H1 (cell line): ENCODE data around the gene PRKCA. TPM values are rescaled to one million over a fixed set of nuclear protein-coding genes. Genes with fewer than 3 reads are reported as not detected.

Source experiments
- CTCF ChIA-PET: fragments of 300-600 bp; sonication (Branson Sonifier 250); formaldehyde crosslinking; loops from one replicate; lab custom pipeline; 2021; ENCODE audit not compliant: partially characterized antibody; lab: Charles Lee
- POLR2A ChIA-PET: fragments of 300-600 bp; sonication (Branson Sonifier 250); formaldehyde crosslinking; loops from one replicate; lab custom pipeline; 2021; ENCODE audit warnings: inconsistent platforms; ENCODE audit not compliant: partially characterized antibody; lab: Charles Lee
- DNase-seq, 2 experiments: peaks; one replicate each; pipeline versions ENCODE4 v3.0.0 to v3.0.0-alpha.2; 2010 to 2022; ENCODE audit warnings: low spot score in 2 of 2, low read depth in 1 of 2, mixed read lengths in 1 of 2
- FAIRE-seq: peaks from 2 replicates; lab custom pipeline; 2011; peaks lifted over from hg19 to GRCh38; lab: Jason Lieb, UNC
- H2AFZ ChIP-seq: 2 replicates; pipeline ENCODE4 v1.8.1; 2012; ENCODE audit warnings: low read length, inconsistent platforms
- H2AK5ac ChIP-seq: 2 replicates; pipeline ENCODE4 v1.6.1; 2013; ENCODE audit warnings: low read depth, low read length
- H2BK120ac ChIP-seq: replicated peaks from 2 replicates; pipeline ENCODE3; 2013; ENCODE audit warnings: low read depth, low read length, inconsistent platforms
- H2BK12ac ChIP-seq: 2 replicates; pipeline ENCODE4 v1.6.1; 2013; ENCODE audit warnings: low read depth, low read length
- H2BK15ac ChIP-seq: 2 replicates; pipeline ENCODE4 v1.6.1; 2013; ENCODE audit warnings: low read length
- H2BK20ac ChIP-seq: 2 replicates; pipeline ENCODE4 v1.6.1; 2013; ENCODE audit warnings: low read length
- H2BK5ac ChIP-seq: 2 replicates; pipeline ENCODE4 v1.6.1; 2013; ENCODE audit warnings: low read depth, low read length
- H3K14ac ChIP-seq: 2 replicates; pipeline ENCODE4 v1.6.1; 2013; ENCODE audit warnings: inconsistent platforms; ENCODE audit not compliant: insufficient read length
- H3K18ac ChIP-seq: 2 replicates; pipeline ENCODE4 v1.6.1; 2013; ENCODE audit warnings: low read length; ENCODE audit errors: extremely low read depth
- H3K23ac ChIP-seq: 2 replicates; pipeline ENCODE4 v1.6.1; 2013; ENCODE audit warnings: inconsistent platforms; ENCODE audit not compliant: insufficient read length
- H3K23me2 ChIP-seq: 2 replicates; pipeline ENCODE4 v1.6.1; 2013; ENCODE audit warnings: low read depth, low read length
- H3K27ac ChIP-seq: 2 replicates; pipeline ENCODE4 v1.6.1; 2011; ENCODE audit warnings: low read depth, low read length, inconsistent platforms
- H3K27me3 ChIP-seq, 4 experiments: replicated peaks in 1 of 4; 1 replicate in 1 of 4; 2 replicates in 3 of 4; pipeline versions ENCODE4 v1.6.1 to v1.8.1; 2011 to 2013; ENCODE audit warnings: low read length in 3 of 4, mild to moderate bottlenecking in 3 of 4, inconsistent platforms in 2 of 4, mixed read lengths in 2 of 4, moderate library complexity in 1 of 4; ENCODE audit not compliant: control insufficient read depth in 3 of 4, insufficient read depth in 3 of 4; ENCODE audit errors: extremely low read depth in 1 of 4
- H3K36me3 ChIP-seq, 4 experiments: 2 replicates each; pipeline versions ENCODE4 v1.6.1 to v1.8.1; 2011 to 2013; ENCODE audit warnings: mild to moderate bottlenecking in 4 of 4, low read length in 3 of 4, moderate library complexity in 2 of 4, control low read depth in 1 of 4, inconsistent platforms in 1 of 4; ENCODE audit not compliant: insufficient read depth in 4 of 4, control insufficient read depth in 2 of 4
- H3K4ac ChIP-seq: replicated peaks from 2 replicates; pipeline ENCODE3; 2013; ENCODE audit warnings: low read length, low read depth, mixed read lengths, inconsistent platforms; ENCODE audit not compliant: insufficient read length
- H3K4me1 ChIP-seq, 4 experiments: replicated peaks in 1 of 4; 1 replicate in 1 of 4; 2 replicates in 3 of 4; pipeline versions ENCODE4 v1.6.1 to v1.8.1; 2011 to 2013; ENCODE audit warnings: low read length in 3 of 4, inconsistent platforms in 2 of 4, mixed read lengths in 1 of 4; ENCODE audit not compliant: insufficient read depth in 4 of 4, control insufficient read depth in 3 of 4
- H3K4me2 ChIP-seq, 2 experiments: 2 replicates each; pipeline versions ENCODE4 v1.6.1 to v1.8.1; 2011 to 2013; ENCODE audit warnings: low read depth in 2 of 2, low read length in 2 of 2, control low read depth in 1 of 2, inconsistent platforms in 1 of 2, mild to moderate bottlenecking in 1 of 2; ENCODE audit not compliant: insufficient read depth in 1 of 2
- H3K4me3 ChIP-seq, 4 experiments: fragments of 200-600, 300-600 bp in 1 of 4; sonication (generic), shearing (Covaris generic), sonication (Bioruptor Twin) in 1 of 4; 2 replicates each; pipeline versions ENCODE4 v1.5.1 to v1.8.1; 2011 to 2016; ENCODE audit warnings: low read length in 4 of 4, low read depth in 3 of 4, control low read depth in 2 of 4, inconsistent platforms in 2 of 4, mild to moderate bottlenecking in 2 of 4, mixed read lengths in 1 of 4, moderate library complexity in 1 of 4; ENCODE audit not compliant: insufficient read depth in 2 of 4; ENCODE audit errors: extremely low read depth in 1 of 4
- H3K56ac ChIP-seq: replicated peaks from 2 replicates; pipeline ENCODE3; 2013; ENCODE audit warnings: low read depth, mild to moderate bottlenecking, mixed read lengths, low read length, inconsistent platforms; ENCODE audit not compliant: insufficient read length
- H3K79me1 ChIP-seq: 2 replicates; pipeline ENCODE4 v1.6.1; 2013; ENCODE audit warnings: low read depth, low read length, control low read depth
- H3K79me2 ChIP-seq, 2 experiments: 2 replicates each; pipeline versions ENCODE4 v1.6.1 to v1.8.1; 2012 to 2013; ENCODE audit warnings: low read length in 2 of 2, mild to moderate bottlenecking in 2 of 2, inconsistent platforms in 1 of 2; ENCODE audit not compliant: insufficient read depth in 2 of 2, control insufficient read depth in 1 of 2
- H3K9ac ChIP-seq, 4 experiments: replicated peaks in 1 of 4; 1 replicate in 1 of 4; 2 replicates in 3 of 4; pipeline versions ENCODE4 v1.6.1 to v1.8.1; 2011 to 2013; ENCODE audit warnings: low read depth in 3 of 4, low read length in 3 of 4, control low read depth in 2 of 4, mild to moderate bottlenecking in 2 of 4, moderate library complexity in 2 of 4, inconsistent platforms in 1 of 4; ENCODE audit errors: extremely low read depth in 1 of 4
- H3K9me3 ChIP-seq, 2 experiments: 2 replicates each; pipeline versions ENCODE4 v1.6.1 to v1.8.1; 2012 to 2013; ENCODE audit warnings: mild to moderate bottlenecking in 2 of 2, moderate library complexity in 2 of 2, control low read depth in 1 of 2, inconsistent platforms in 1 of 2, low read depth in 1 of 2, low read length in 1 of 2, mixed read lengths in 1 of 2; ENCODE audit not compliant: insufficient read depth in 2 of 2
- H4K20me1 ChIP-seq, 2 experiments: replicated peaks in 1 of 2; 2 replicates each; pipeline versions ENCODE3 to v1.8.1; 2011 to 2013; ENCODE audit warnings: inconsistent platforms in 2 of 2, low read length in 2 of 2, mild to moderate bottlenecking in 1 of 2; ENCODE audit not compliant: insufficient read depth in 2 of 2, control insufficient read depth in 1 of 2
- H4K5ac ChIP-seq: 2 replicates; pipeline ENCODE4 v1.6.1; 2013; ENCODE audit warnings: low read length, low read depth, mixed read lengths, inconsistent platforms; ENCODE audit not compliant: insufficient read length
- H4K8ac ChIP-seq: 2 replicates; pipeline ENCODE4 v1.8.0; 2013; ENCODE audit warnings: mild to moderate bottlenecking, moderate library complexity, low read length, inconsistent platforms; ENCODE audit not compliant: insufficient read depth; ENCODE audit errors: extremely low read depth
- H4K91ac ChIP-seq: replicated peaks from 2 replicates; pipeline ENCODE3; 2013; ENCODE audit warnings: low read length, mixed read lengths, inconsistent platforms; ENCODE audit not compliant: insufficient read length
- ASH2L ChIP-seq: fragments of 200-600, 300-600 bp; sonication (generic); IDR thresholded peaks from one replicate; pipeline ENCODE4 v1.7.1; 2017; ENCODE audit warnings: low read length
- CEBPB ChIP-seq: IDR thresholded peaks from 2 replicates; pipeline ENCODE4 v1.6.1; 2012; ENCODE audit warnings: low read depth, low read length
- E2F6 ChIP-seq: IDR thresholded peaks from 2 replicates; pipeline ENCODE4 v1.6.1; 2012; ENCODE audit warnings: inconsistent platforms
- EGR1 ChIP-seq: IDR thresholded peaks from 2 replicates; pipeline ENCODE4 v1.6.1; 2011; ENCODE audit warnings: low read depth, low read length, borderline replicate concordance
- GABPA ChIP-seq: IDR thresholded peaks from 2 replicates; pipeline ENCODE4 v1.6.1; 2011; ENCODE audit warnings: mild to moderate bottlenecking, low read length, moderate library complexity, borderline replicate concordance; ENCODE audit not compliant: insufficient read depth
- JUN ChIP-seq: IDR thresholded peaks from 2 replicates; pipeline ENCODE4 v1.6.1; 2011; ENCODE audit warnings: low read depth, mild to moderate bottlenecking, improper control_type of control experiment, low read length
- MAFK ChIP-seq: IDR thresholded peaks from 2 replicates; pipeline ENCODE4 v1.6.1; 2012; ENCODE audit warnings: low read depth, mild to moderate bottlenecking, improper control_type of control experiment, low read length
- MAX ChIP-seq: IDR thresholded peaks from 2 replicates; pipeline ENCODE4 v1.6.1; 2012; ENCODE audit warnings: inconsistent platforms
- RBBP5 ChIP-seq: IDR thresholded peaks from 2 replicates; pipeline ENCODE4 v1.7.1; 2012; ENCODE audit warnings: low read depth, mild to moderate bottlenecking, inconsistent platforms, low read length, moderate library complexity, borderline replicate concordance
- RFX5 ChIP-seq: IDR thresholded peaks from 2 replicates; pipeline ENCODE4 v1.6.1; 2011; ENCODE audit warnings: low read depth, low read length, improper control_type of control experiment, borderline replicate concordance
- SP1 ChIP-seq: IDR thresholded peaks from 2 replicates; pipeline ENCODE4 v1.6.1; 2011; ENCODE audit warnings: low read depth, low read length
- USF2 ChIP-seq: IDR thresholded peaks from 2 replicates; pipeline ENCODE4 v1.6.1; 2011; ENCODE audit warnings: low read length, improper control_type of control experiment
- ZNF274 ChIP-seq: IDR thresholded peaks from 2 replicates; pipeline ENCODE4 v1.7.0; 2012; ENCODE audit warnings: low read length, borderline replicate concordance; ENCODE audit errors: extremely low read depth
- WGBS, 2 experiments: shearing (Covaris generic) in 1 of 2; methylation state at CpG; one replicate each; pipeline versions ENCODE4 v1.1.6 to v1.1.7; 2013 to 2015; ENCODE audit warnings: low lambda C conversion rate in 2 of 2, mixed read lengths in 2 of 2, inconsistent platforms in 1 of 2, low coverage in 1 of 2, missing lambda C conversion rate in 1 of 2; ENCODE audit not compliant: insufficient replicate concordance in 2 of 2, insufficient coverage in 1 of 2, insufficient read length in 1 of 2; ENCODE audit errors: extremely low coverage in 1 of 2, missing lambda C conversion rate in 1 of 2; 5-methylcytosine and 5-hydroxymethylcytosine counted together
- polyA plus RNA-seq, 7 experiments: library from polyadenylated mRNA; depleted of rRNA in 3 of 7; stranded (reverse) in 5 of 7; unstranded in 2 of 7; fragments of >200 nt in 5 of 7; fragments of 200-250 nt in 2 of 7; gene quantifications; 1 replicate in 5 of 7; 2 replicates in 1 of 7; 4 replicates in 1 of 7; pipeline versions ENCODE4 v1.2.1 to v1.2.3, GENCODE V29; 2011 to 2013; ENCODE audit warnings: missing spikeins in 2 of 7, mixed read lengths in 2 of 7
- total RNA-seq: library from RNA; stranded (reverse); fragmentation: NEBNext Ultra II Directional; extraction: Animal tissue kit (Norgen Biotek cat#: 25700); gene quantifications from 2 replicates; pipeline ENCODE4 v1.2.1, GENCODE V29; 2021

Gene PRKCA
- total and polyA plus RNA-seq, 2 of the 8 experiments (the other 6 are each of a cell fraction or from before 2014, with no cell fraction given), result 5.8 to 17.8 TPM

GRCh38 chr17:66417300-66417719, 114.9 kb downstream of the PRKCA start:
- no peaks in the 10 kb centered on the region for H3K27me3 ChIP-seq
- no peaks in the 10 kb centered on the region for H3K79me2 ChIP-seq
- H2AK5ac ChIP-seq, result no peak overlapping the region
- no peaks in the 10 kb centered on the region for H3K36me3 ChIP-seq
- no peak overlapping the region for H4K5ac ChIP-seq
- peaks cover 2% of the 10 kb centered on the region; the same call in 1 of the 2 replicates for H3K79me1 ChIP-seq
- H3K23ac ChIP-seq, result no peak overlapping the region
- H3K18ac ChIP-seq, result no peak overlapping the region; the same call in 1 of the 2 replicates
- H3K9me3 ChIP-seq, result no peaks in the 10 kb centered on the region
- no peak overlapping the region for H3K14ac ChIP-seq
- 64% methylated on average over 2 of the region's 2 CpGs; no CpG with 5 or more reads in 1 of the 2 experiments for WGBS, 2 experiments
- no peak overlapping the region for H3K4me2 ChIP-seq
- no peak overlapping the region for H3K9ac ChIP-seq
- H4K20me1 ChIP-seq, result no peaks in the 10 kb centered on the region
- ChIA-PET CTCF (interaction anchor here (0.9 kb wide), 2 partner anchors 9 to 36 kb away, joined by 3 to 4 read pairs; no protein-coding TSS in a partner anchor), POLR2A (no interaction called here)
- no peaks in the 10 kb centered on the region for H3K23me2 ChIP-seq
- H2BK12ac ChIP-seq, result no peak overlapping the region
- no peak overlapping the region for H2BK20ac ChIP-seq
- H3K27ac ChIP-seq, result no peak overlapping the region
- no peak overlapping the region for H3K4me3 ChIP-seq
- no peak overlapping the region for H4K8ac ChIP-seq
- no peak overlapping the region for H4K91ac ChIP-seq
- no peak overlapping the region for H3K4ac ChIP-seq
- H2BK15ac ChIP-seq, result no peak overlapping the region
- H2BK5ac ChIP-seq, result no peak overlapping the region
- peaks cover 0 to 3% (median 1%) of the 10 kb centered on the region in 4 experiments; a peak in 4 of 7 replicates for H3K4me1 ChIP-seq
- no peak for FAIRE-seq
- H3K56ac ChIP-seq, result no peak overlapping the region
- DNase-seq, result no peak
- no peak overlapping the region for H2BK120ac ChIP-seq
- no peak overlapping the region for H2AFZ ChIP-seq
- TF ChIP-seq ASH2L (no peak), ZNF274 (no peak), JUN (no peak), CEBPB (no peak), RBBP5 (no peak), EGR1 (no peak), SP1 (no peak), GABPA (no peak), USF2 (no peak), RFX5 (no peak), MAFK (no peak), MAX (no peak), E2F6 (no peak)
